Measurements from ENCODE around the gene EDDM13. TPM values are rescaled to one million over a fixed set of nuclear protein-coding genes. Genes with fewer than 3 reads are reported as not detected.
"Not testable (repeated sequence)": the region's sequence is repeated elsewhere in the genome, so short reads cannot be mapped to it uniquely, and the experiment has no call there.

The EDDM13 gene
- total RNA-seq, 1 donor from 2014 or later: not detected

GRCh38 chr19:56301155-56301554 lies 28.6 kb downstream of the EDDM13 start:
- DNase-seq: no peak
- peaks cover 20% of the 10 kb centered on the region for H3K9me3 Mint-ChIP-seq (ENCODE audit: unreplicated experiment)
- H3K27me3 Mint-ChIP-seq (ENCODE audit: unreplicated experiment): peaks cover 4% of the 10 kb centered on the region
- no peak overlapping the region for H3K27ac Mint-ChIP-seq (ENCODE audit: unreplicated experiment)
- TF ChIP-seq, protein P1, sequence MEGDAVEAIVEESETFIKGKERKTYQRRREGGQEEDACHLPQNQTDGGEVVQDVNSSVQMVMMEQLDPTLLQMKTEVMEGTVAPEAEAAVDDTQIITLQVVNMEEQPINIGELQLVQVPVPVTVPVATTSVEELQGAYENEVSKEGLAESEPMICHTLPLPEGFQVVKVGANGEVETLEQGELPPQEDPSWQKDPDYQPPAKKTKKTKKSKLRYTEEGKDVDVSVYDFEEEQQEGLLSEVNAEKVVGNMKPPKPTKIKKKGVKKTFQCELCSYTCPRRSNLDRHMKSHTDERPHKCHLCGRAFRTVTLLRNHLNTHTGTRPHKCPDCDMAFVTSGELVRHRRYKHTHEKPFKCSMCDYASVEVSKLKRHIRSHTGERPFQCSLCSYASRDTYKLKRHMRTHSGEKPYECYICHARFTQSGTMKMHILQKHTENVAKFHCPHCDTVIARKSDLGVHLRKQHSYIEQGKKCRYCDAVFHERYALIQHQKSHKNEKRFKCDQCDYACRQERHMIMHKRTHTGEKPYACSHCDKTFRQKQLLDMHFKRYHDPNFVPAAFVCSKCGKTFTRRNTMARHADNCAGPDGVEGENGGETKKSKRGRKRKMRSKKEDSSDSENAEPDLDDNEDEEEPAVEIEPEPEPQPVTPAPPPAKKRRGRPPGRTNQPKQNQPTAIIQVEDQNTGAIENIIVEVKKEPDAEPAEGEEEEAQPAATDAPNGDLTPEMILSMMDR (IDR thresholded peaks at IDR 0.05; ENCODE audit: partially characterized antibody, unreplicated experiment): peak; percentile 24
- peaks cover 7% of the 10 kb centered on the region for H3K4me1 Mint-ChIP-seq (ENCODE audit: low read depth, unreplicated experiment)
- H3K36me3 Mint-ChIP-seq (ENCODE audit: unreplicated experiment): peaks cover 27% of the 10 kb centered on the region
- H3K4me3 Mint-ChIP-seq (ENCODE audit: unreplicated experiment): no peak overlapping the region

GRCh38 chr19:56301886-56302620 lies 29.5 kb downstream of the EDDM13 start:
- H3K9me3 Mint-ChIP-seq (ENCODE audit: unreplicated experiment): peaks cover 18% of the 10 kb centered on the region
- H3K36me3 Mint-ChIP-seq (ENCODE audit: unreplicated experiment): peaks cover 27% of the 10 kb centered on the region
- no peak overlapping the region for H3K4me3 Mint-ChIP-seq (ENCODE audit: unreplicated experiment)
- H3K4me1 Mint-ChIP-seq (ENCODE audit: low read depth, unreplicated experiment): peaks cover 7% of the 10 kb centered on the region
- H3K27me3 Mint-ChIP-seq (ENCODE audit: unreplicated experiment): peaks cover 5% of the 10 kb centered on the region
- TF ChIP-seq, protein P1 (IDR thresholded peaks at IDR 0.05; ENCODE audit: partially characterized antibody, unreplicated experiment): no peak
- DNase-seq: no peak
- H3K27ac Mint-ChIP-seq (ENCODE audit: unreplicated experiment): no peak overlapping the region

DNA sequence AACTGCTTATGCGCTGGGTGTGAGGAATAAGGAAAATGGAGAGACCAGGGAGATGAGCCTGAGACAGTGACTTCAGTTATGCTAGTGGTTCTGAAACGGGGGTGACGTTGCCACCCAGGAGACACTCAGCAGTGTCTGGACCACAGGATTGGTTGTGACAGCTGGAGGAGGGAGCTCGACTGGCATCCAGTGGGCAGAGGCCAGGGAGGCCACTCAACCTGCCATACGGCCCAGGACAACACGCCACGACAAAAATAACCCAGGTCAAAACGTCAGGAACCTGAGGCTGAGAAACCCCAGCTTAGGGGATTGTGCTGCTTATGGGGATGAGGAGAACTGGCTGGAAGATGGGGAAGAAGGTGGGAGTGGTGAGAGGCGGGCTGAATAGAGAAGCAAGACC lies 31.7 kb downstream of the EDDM13 start:
- H3K4me3 Mint-ChIP-seq (ENCODE audit: unreplicated experiment): no peak overlapping the region
- H3K27me3 Mint-ChIP-seq (ENCODE audit: unreplicated experiment): peaks cover 7% of the 10 kb centered on the region
- H3K4me1 Mint-ChIP-seq (ENCODE audit: low read depth, unreplicated experiment): peaks cover 13% of the 10 kb centered on the region
- no peak overlapping the region for H3K27ac Mint-ChIP-seq (ENCODE audit: unreplicated experiment)
- peaks cover 30% of the 10 kb centered on the region for H3K36me3 Mint-ChIP-seq (ENCODE audit: unreplicated experiment)
- peaks cover 22% of the 10 kb centered on the region for H3K9me3 Mint-ChIP-seq (ENCODE audit: unreplicated experiment)
- TF ChIP-seq, protein P1 (IDR thresholded peaks at IDR 0.05; ENCODE audit: partially characterized antibody, unreplicated experiment): no peak
- no peak for DNase-seq

GRCh38 chr19:56306016-56306415 lies 33.5 kb downstream of the EDDM13 start:
- Mint-ChIP-seq H3K36me3 (ENCODE audit: unreplicated experiment) (peaks cover 26% of the 10 kb centered on the region), H3K27ac (ENCODE audit: unreplicated experiment) (peak overlapping the region; percentile 99), H3K4me1 (ENCODE audit: low read depth, unreplicated experiment) (peaks cover 13% of the 10 kb centered on the region), H3K9me3 (ENCODE audit: unreplicated experiment) (peaks cover 22% of the 10 kb centered on the region), H3K4me3 (ENCODE audit: unreplicated experiment) (peak overlapping the region; percentile 57), H3K27me3 (ENCODE audit: unreplicated experiment) (peaks cover 7% of the 10 kb centered on the region)
- TF ChIP-seq, protein P1 (IDR thresholded peaks at IDR 0.05; ENCODE audit: partially characterized antibody, unreplicated experiment): no peak
- no peak for DNase-seq

DNA sequence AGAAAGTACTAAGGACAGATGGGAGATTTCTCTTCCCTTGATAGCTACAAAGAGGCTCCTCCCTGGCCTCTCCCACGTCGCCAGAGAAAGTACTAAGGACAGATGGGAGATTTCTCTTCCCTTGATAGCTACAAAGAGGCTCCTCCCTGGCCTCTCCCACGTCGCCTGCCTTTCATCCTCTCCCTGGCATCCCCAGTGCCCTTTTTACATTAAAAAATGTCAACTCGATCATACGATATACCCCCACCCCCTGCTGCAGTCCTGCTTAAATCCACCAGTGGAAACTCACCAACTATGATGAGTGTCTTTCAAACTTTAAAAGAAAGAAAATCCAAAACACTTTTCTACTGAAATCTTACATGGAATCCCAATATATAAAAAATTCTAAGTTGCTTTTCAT lies 34.5 kb downstream of the EDDM13 start:
- Mint-ChIP-seq H3K4me1 (ENCODE audit: low read depth, unreplicated experiment) (peaks cover 13% of the 10 kb centered on the region), H3K36me3 (ENCODE audit: unreplicated experiment) (peaks cover 26% of the 10 kb centered on the region), H3K27ac (ENCODE audit: unreplicated experiment) (peak overlapping the region; percentile 98)

More for the DNA sequence above, 34.5 kb downstream of the EDDM13 start:
- not testable (repeated sequence) for H3K27me3 Mint-ChIP-seq (ENCODE audit: unreplicated experiment); DNase-seq
- peaks cover 22% of the 10 kb centered on the region for H3K9me3 Mint-ChIP-seq (ENCODE audit: unreplicated experiment)
- H3K4me3 Mint-ChIP-seq (ENCODE audit: unreplicated experiment): peak overlapping the region; percentile 53

Measured in glutamatergic neuron (in vitro differentiated cells).